Loucy (cell line): ENCODE results near the gene MYBBP1A.

Experiments
- EZH2phosphoT487 ChIP-seq: fragments of 200-600 bp; IDR thresholded peaks from 2 replicates; pipeline ENCODE4 v1.6.1; 2018; ENCODE audit warnings: antibody characterized with exemption, mild to moderate bottlenecking, moderate library complexity, borderline replicate concordance
- TF ChIP-seq, protein P1 (sequence below): fragments of 200-600 bp; sonication (generic); conservative IDR thresholded peaks from 2 replicates; pipeline ENCODE4 v1.5.1; 2014; ENCODE audit warnings: mild to moderate bottlenecking, antibody characterized with exemption, low read length

DNA sequence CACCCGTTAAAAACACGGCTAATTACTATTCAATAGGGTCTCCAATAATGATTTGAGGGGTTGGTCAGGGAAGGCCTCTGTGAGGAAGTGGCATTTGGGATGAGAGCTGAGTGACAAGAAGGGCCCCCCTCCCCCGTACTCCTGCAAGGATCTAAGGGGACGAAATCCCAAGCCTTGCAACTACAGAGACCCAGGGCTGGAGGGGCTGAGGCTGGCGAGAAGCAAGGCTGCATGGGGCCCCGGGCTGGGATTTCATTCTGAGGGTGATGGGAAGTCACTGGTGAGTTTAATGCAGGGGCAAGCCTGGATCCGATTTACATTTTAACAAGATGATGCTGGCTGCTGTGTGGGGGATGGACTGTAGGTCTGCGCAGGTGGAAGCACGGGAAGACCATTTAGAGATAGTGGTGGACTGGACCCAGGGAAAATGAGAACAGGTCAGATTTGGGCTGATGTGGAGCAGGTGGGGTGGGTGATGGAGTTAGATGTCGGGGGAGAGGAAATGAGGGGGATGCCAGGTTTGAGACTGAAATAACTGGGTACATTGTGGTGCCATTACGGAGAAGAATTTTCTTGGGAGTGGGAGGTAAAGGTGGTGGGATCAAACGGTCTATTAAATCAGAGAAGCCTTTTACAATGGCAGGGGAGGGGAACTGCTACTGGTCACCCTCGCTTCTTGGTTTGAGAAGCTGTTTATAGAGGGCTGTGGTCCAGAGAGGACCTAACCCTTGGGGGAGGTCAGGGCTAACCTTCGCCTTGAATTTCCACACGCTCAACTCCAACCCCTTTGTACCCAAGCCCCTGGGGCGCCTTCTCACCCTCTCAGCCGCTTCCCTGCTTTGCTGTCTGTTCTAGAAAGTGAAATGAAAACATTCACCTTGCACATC, 932 bp upstream of the MYBBP1A start:
- TF ChIP-seq, protein P1, sequence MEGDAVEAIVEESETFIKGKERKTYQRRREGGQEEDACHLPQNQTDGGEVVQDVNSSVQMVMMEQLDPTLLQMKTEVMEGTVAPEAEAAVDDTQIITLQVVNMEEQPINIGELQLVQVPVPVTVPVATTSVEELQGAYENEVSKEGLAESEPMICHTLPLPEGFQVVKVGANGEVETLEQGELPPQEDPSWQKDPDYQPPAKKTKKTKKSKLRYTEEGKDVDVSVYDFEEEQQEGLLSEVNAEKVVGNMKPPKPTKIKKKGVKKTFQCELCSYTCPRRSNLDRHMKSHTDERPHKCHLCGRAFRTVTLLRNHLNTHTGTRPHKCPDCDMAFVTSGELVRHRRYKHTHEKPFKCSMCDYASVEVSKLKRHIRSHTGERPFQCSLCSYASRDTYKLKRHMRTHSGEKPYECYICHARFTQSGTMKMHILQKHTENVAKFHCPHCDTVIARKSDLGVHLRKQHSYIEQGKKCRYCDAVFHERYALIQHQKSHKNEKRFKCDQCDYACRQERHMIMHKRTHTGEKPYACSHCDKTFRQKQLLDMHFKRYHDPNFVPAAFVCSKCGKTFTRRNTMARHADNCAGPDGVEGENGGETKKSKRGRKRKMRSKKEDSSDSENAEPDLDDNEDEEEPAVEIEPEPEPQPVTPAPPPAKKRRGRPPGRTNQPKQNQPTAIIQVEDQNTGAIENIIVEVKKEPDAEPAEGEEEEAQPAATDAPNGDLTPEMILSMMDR, result no peak
- no peak for TF ChIP-seq EZH2phosphoT487
